GM21528 (cell line): ENCODE results near the gene USP11.

Experiments used
- ATAC-seq: cut with Tn5 transposase; IDR thresholded peaks from one replicate; pipeline ENCODE4 v1.9.1; 2021; ENCODE audit warnings: mild to moderate bottlenecking, moderate library complexity; ENCODE audit not compliant: unreplicated experiment, low FRiP score

Gene USP11

DNA sequence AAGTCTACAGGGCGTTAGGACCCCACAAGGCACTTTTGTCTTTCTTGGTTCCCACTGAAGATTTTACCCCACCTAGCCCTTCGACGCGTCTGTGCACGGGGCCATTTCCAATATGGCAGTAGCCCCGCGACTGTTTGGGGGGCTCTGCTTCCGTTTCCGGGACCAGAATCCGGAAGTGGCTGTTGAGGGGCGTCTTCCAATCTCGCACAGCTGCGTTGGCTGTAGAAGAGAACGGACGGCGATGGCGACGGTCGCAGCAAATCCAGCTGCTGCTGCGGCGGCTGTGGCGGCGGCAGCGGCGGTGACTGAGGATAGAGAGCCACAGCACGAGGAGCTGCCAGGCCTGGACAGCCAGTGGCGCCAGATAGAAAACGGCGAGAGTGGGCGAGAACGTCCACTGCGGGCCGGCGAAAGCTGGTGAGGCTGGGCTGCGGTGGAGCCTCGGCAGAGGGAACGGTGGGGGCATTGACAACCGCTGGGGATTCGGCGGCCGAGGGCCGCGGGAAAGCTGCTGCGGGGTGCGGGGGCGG lies at the start of gene USP11:
TSS of gene USP11 (plus strand) at position 207 of the 530 bp plus-strand sequence. CDS start at position 242, 35 bp downstream.
- peak; percentile 20 for ATAC-seq

- ATAC-seq = no peak
These were observed 48.3 kb upstream of the USP11 start for GRCh38 chrX:47184486-47184885.

DNA sequence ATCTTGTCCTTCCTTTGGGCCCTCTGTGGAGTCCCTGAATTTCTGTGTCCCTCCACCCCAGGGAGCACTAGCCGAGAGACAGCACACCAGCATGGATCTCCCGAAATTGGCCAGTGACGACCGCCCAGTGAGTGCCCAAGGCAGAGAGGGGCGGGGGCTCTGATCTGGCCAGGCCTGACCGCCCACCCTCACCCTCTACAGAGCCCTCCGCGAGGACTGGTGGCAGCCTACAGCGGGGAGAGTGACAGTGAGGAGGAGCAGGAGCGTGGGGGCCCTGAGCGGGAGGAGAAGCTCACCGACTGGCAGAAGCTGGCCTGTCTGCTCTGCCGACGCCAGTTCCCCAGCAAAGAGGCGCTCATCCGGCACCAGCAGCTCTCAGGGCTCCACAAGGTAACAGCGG lies 47.6 kb upstream of the USP11 start:
- no peak for ATAC-seq

GRCh38 chrX:47186096-47186740 lies 46.6 kb upstream of the USP11 start:
- no peak for ATAC-seq

DNA sequence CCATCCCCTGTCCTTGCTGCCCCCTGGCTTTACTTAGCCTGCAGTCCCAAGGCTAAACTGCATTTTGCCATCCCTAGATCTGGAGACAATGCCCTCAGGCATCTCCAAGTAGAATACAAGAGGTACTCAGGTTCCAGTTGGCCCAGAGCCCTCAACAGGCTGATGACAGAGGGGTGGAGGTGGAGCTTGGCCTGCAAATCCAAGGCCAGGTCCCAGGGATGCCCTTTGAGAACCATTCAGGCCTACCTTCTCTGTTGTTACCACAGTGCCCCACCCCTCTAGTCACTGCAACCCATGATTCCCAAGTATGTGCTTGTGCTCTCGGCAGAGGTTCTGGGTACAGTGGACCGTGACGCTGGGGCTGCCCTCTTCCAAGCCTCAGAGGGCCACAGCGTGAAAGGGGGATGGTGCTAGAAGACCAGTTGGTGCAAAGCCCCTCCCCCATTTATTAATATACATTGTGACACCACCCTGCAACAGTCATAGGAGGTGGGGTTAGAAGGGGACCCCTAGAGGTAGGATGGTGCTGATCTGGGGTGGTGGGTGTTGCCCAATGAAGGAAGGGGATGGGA lies 45.6 kb upstream of the USP11 start:
- no peak for ATAC-seq

- ATAC-seq = no peak
These were observed 42.9 kb upstream of the USP11 start for GRCh38 chrX:47189906-47190305.

DNA sequence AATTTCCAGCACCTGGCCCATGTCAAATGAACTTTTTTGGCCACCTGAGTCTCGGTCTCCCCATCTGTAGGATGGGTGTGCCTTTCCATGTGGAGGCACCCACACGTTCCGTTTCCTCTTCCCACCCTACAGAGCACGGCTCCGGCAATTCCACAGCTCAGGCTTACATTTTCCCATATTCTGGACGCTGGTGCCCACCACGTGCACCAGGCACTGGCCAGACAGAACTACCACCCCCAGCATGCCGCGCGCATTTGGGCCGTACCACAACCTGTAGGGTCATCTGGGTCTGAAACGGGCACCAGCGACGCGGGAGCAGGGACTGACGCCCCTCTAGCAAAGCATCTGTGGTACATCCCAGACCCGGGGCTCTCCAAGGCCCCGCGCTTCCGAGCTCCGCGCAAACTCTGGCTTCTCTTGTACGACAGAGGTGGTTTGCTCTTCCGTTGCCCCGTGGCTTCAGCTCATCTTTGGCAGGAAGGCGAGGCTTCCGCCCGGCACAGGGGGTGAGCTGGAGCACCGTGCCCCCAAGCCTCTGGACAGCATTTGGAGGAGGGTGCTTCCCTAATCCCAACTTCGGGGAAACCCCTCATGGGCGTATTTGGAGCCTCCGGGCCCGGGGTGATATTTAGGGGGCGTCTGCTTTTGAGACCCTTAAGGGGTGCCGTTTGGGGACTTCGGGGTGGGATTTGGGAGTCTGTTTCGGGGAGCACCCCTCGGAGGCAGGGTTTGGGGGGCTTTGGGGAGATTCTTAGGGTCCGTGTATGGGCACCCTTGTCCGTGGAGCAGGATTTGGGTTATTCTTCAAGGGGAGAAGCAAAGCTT lies 42.2 kb upstream of the USP11 start:
- ATAC-seq = peak; percentile 65

DNA sequence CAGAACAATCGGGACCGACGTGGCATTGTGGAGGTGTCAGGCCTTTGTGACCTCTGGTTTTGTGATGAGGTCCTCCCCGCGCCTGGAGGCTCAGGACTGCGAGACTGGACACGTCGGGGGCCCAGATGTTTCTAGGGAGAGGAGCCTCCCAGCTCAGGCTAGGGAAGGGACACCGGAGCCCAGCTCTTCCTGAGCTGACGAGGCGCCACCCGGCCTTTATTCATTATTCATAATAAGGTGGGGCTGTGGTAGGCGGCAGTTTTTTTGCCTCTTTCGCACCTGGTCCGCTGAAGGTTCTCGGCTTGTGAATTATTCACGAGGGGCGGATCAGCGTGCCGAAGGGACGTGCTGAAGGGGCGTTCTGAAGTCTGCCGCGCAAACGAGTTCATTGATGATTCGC lies 41.5 kb upstream of the USP11 start:
- no peak for ATAC-seq

GRCh38 chrX:47191806-47192401 lies 40.9 kb upstream of the USP11 start:
- ATAC-seq = no peak

DNA sequence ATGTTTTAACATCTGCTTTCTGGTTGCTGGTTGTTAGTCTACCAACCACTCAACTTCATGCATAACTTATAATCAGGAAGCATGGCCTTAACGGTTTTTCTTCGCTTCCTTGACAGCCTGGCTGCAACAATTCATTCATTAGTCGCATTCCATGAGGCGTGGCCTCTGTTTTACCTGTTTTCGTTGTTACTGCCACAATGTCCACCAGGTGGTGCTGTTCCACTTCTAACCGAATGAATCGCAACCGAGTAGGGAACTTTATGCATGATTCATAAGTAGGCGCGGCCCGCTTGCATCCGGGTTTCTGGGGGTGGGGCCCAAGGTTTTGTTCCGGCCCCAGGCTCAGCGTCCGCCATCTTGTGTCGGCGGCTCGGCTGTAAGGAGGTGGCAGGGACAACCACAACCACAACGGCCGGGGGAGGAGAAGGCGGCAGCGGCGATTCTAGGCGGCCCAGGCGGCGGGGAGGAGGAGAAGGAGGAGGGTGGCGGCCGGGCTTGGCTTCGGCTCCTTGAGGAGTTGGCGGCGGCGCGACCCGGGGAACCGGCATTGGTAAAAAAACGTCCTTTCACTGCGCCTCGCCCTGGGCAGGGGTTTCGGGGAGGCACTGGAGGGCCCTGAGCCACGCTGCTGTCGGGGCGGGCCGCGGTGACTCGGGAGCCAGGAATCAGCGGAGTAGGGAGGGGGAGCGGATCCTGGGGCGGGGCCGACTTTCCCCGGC lies 39.2 kb upstream of the USP11 start, which contains the start of gene UBA1:
TSS of gene UBA1 (plus strand) at position 355 of the 719 bp plus-strand sequence. CDS start 4,974 bp downstream, outside the sequence.
- peak; percentile 65 for ATAC-seq

DNA sequence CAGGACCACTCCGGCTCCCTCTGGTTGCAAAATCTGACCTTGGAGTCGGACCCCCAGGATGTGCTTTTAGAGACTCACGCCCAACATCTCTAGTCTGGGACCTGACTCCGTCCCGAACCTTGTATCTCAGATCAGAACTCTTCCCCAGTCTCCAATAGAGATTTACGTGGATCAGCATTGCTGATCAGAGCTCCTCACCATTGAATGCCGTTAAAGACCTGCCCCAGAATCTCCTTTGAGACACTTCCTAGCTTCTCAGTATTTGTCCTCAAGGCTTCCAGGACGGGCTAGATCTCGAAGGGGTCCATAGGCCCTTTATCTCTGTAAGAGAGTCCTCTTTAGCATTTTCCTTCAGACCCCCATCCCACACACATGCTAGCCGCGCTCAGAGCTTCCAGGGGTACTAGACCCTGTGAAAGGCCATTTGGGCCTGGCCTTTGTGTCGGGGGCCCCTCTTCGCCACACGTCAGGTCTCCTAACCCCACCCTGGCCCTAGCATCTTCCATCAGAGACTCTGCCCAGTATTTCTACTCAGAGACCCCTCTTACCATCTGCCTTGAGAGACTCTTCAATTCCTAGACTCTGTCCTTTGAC lies 38.5 kb upstream of the USP11 start:
- ATAC-seq = no peak

DNA sequence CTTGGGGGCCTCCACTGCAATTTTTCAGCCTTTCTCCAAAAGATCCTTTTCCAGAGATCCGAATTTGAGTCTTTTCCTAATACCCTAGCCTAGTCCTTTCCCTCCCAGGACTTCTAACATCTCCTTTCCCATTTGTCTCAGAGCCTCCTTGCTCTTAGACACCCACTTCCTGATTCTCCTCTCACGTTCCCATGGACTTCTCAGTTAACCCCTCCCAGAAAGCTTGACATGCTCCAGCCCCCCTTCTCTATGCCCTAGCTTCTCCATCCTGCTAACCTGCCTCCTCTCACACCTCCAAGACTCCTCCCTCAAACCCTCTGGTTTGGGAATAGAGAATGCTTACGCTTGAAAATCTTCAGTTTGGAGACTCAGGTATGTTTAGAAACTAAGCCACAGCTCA lies 36.7 kb upstream of the USP11 start:
- no peak for ATAC-seq

GRCh38 chrX:47197526-47197925 lies 35.3 kb upstream of the USP11 start:
- no peak for ATAC-seq

DNA sequence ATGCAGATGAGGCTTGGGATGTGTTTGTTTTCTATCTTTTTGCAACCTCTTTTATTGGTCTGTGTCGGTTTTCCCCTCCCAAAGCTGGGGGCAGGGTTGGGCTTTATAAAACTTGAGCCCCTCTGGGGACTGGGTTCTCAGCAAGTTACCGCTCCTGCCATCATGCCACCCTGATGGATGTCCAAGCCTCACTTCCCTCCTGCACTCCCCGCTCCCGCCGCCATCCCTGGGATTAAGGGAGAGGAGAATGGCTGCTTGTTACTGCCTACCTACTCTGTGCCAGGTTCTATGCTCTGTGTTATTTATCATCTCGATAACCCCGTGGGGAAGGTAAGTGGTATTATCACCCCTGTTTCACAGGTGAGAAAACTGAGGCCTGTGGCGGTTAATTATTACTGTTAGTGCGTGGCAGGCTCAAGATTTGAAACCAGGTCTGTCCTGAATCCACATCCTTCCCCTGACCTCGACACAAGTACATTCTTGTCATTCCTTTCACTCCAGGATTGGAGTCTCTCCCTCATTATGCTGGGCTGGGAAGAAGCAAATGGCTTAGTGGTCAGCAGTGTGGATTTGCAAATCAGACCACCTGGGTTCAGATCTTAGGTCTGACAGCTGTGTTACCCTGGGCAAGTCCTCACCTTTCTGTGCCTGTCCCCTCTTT lies 34.7 kb upstream of the USP11 start:
- no peak for ATAC-seq

DNA sequence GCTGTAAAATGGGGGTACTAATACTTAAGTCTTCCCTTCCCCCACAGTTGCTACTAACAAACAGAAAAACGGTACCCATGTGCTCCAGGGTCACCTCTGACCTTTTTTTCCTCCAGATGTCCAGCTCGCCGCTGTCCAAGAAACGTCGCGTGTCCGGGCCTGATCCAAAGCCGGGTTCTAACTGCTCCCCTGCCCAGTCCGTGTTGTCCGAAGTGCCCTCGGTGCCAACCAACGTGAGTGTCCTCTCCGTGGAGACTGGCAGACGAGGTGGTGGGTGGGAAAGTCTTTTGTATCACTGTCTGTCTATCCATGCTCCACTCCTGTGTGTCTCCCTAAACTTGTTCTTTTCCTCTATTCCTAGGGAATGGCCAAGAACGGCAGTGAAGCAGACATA lies 34.1 kb upstream of the USP11 start:
- ATAC-seq = no peak

DNA sequence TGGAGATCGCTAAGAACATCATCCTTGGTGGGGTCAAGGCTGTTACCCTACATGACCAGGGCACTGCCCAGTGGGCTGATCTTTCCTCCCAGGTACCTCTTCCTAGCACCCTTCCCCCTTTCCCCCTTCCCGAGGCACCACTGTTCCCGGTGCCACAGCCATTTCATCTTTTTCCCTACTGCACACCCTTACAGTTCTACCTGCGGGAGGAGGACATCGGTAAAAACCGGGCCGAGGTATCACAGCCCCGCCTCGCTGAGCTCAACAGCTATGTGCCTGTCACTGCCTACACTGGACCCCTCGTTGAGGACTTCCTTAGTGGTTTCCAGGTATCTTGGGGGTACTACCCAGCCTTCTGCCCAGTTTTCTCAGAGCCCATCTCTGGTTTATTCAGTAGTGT lies 33.5 kb upstream of the USP11 start:
- no peak for ATAC-seq

GRCh38 chrX:47200385-47201150 lies 32.2 kb upstream of the USP11 start:
- no peak for ATAC-seq

- no peak for ATAC-seq
These were observed 31.4 kb upstream of the USP11 start for GRCh38 chrX:47201345-47201944.
